Peyer's patch (tissue), 4 donors: Measurements from ENCODE around the gene KRTAP10-1.

Experiments
- POLR2A ChIP-seq, 2 donors: fragments of 450-650 bp; IDR thresholded peaks; one replicate each; pipeline ENCODE4 v1.5.1; 2017; ENCODE audit warnings: antibody characterized with exemption in 2 of 2, mild to moderate bottlenecking in 2 of 2, moderate library complexity in 2 of 2
- TF ChIP-seq, protein P1 (sequence below), 6 experiments: fragments of 450-650 bp in 4 of 6; fragments of 200-600 bp in 2 of 6; sonication (generic) in 1 of 6; IDR thresholded peaks; one replicate each; pipeline ENCODE4 v1.5.1; 2017 to 2019; ENCODE audit warnings: antibody characterized with exemption in 6 of 6, mild to moderate bottlenecking in 3 of 6, moderate library complexity in 1 of 6

DNA sequence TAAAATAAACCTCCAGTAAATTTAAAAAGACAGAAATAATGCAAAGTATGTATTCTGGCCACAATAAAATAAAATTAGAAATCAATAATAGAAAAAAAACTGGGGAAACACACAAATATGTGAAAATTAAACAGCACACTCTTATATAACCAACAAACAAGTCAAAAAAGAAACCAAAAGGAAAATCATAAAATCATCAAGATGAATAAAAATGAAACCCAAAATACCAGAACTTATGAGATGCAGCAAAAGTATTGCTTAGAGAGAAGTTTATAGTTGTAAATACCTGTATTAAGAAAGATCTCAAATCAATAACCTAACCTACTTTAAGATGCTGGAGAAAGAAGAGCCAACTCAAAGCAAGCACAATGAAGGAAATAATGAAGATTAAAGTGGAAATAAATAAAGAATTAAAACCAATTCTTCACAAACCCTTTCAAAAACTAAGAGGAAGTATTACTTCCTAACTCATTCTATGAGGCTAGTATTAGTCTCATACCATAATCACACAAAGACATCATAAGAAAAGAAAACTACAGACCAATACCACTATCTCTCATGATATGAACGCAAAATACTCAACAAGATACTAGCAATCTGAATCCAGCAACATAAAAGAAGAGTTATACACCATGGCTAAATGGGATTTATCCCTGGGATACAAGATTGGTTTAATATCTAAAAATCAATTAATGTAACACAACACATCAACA, 25.0 kb upstream of the KRTAP10-1 start:
- TF ChIP-seq, protein P1, sequence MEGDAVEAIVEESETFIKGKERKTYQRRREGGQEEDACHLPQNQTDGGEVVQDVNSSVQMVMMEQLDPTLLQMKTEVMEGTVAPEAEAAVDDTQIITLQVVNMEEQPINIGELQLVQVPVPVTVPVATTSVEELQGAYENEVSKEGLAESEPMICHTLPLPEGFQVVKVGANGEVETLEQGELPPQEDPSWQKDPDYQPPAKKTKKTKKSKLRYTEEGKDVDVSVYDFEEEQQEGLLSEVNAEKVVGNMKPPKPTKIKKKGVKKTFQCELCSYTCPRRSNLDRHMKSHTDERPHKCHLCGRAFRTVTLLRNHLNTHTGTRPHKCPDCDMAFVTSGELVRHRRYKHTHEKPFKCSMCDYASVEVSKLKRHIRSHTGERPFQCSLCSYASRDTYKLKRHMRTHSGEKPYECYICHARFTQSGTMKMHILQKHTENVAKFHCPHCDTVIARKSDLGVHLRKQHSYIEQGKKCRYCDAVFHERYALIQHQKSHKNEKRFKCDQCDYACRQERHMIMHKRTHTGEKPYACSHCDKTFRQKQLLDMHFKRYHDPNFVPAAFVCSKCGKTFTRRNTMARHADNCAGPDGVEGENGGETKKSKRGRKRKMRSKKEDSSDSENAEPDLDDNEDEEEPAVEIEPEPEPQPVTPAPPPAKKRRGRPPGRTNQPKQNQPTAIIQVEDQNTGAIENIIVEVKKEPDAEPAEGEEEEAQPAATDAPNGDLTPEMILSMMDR (IDR thresholded peaks at IDR 0.05): no peak
- no peak for TF ChIP-seq POLR2A (IDR thresholded peaks at IDR 0.05)
